Measurements from ENCODE around the gene ZNF277.

Gene ZNF277

GRCh38 chr7:112215787-112216186 is 9.3 kb downstream of the ZNF277 start:
- Histone ChIP-seq H3K4me1 (ENCODE audit: control insufficient read depth, insufficient read depth, low read length) (peaks cover 10% of the 10 kb centered on the region), H3K27me3 (ENCODE audit: control insufficient read depth, insufficient read depth, low read length) (no peaks in the 10 kb centered on the region), H3K9ac (ENCODE audit: low read depth, low read length) (no peak overlapping the region), H3K36me3 (ENCODE audit: control insufficient read depth, insufficient read depth, low read length) (no peaks in the 10 kb centered on the region), H3K9me3 (ENCODE audit: control insufficient read depth, insufficient read depth, low read length) (no peaks in the 10 kb centered on the region), H3K4me3 (ENCODE audit: low read depth, low read length) (no peak overlapping the region)

- no peaks in the 10 kb centered on the region for H3K27me3 ChIP-seq (ENCODE audit: control insufficient read depth, insufficient read depth, low read length)
- H3K4me1 ChIP-seq (ENCODE audit: control insufficient read depth, insufficient read depth, low read length), result peaks cover 1% of the 10 kb centered on the region
- no peak overlapping the region for H3K9ac ChIP-seq (ENCODE audit: low read depth, low read length)
- no peak overlapping the region for H3K4me3 ChIP-seq (ENCODE audit: low read depth, low read length)
- H3K36me3 ChIP-seq (ENCODE audit: control insufficient read depth, insufficient read depth, low read length), result no peaks in the 10 kb centered on the region
- no peaks in the 10 kb centered on the region for H3K9me3 ChIP-seq (ENCODE audit: control insufficient read depth, insufficient read depth, low read length)
Measured at GRCh38 chr7:112220877-112221434, 14.5 kb downstream of the ZNF277 start.

GRCh38 chr7:112223310-112223709 is 16.8 kb downstream of the ZNF277 start:
- no peaks in the 10 kb centered on the region for H3K9me3 ChIP-seq (ENCODE audit: control insufficient read depth, insufficient read depth, low read length)
- H3K9ac ChIP-seq (ENCODE audit: low read depth, low read length), result no peak overlapping the region
- H3K36me3 ChIP-seq (ENCODE audit: control insufficient read depth, insufficient read depth, low read length), result no peaks in the 10 kb centered on the region
- peaks cover 4% of the 10 kb centered on the region for H3K4me1 ChIP-seq (ENCODE audit: control insufficient read depth, insufficient read depth, low read length)
- H3K27me3 ChIP-seq (ENCODE audit: control insufficient read depth, insufficient read depth, low read length), result no peaks in the 10 kb centered on the region
- H3K4me3 ChIP-seq (ENCODE audit: low read depth, low read length), result no peak overlapping the region

GRCh38 chr7:112224186-112224585 is 17.7 kb downstream of the ZNF277 start:
- H3K4me3 ChIP-seq (ENCODE audit: low read depth, low read length), result no peak overlapping the region
- H3K9ac ChIP-seq (ENCODE audit: low read depth, low read length), result no peak overlapping the region
- no peaks in the 10 kb centered on the region for H3K27me3 ChIP-seq (ENCODE audit: control insufficient read depth, insufficient read depth, low read length)
- H3K9me3 ChIP-seq (ENCODE audit: control insufficient read depth, insufficient read depth, low read length), result no peaks in the 10 kb centered on the region
- no peaks in the 10 kb centered on the region for H3K36me3 ChIP-seq (ENCODE audit: control insufficient read depth, insufficient read depth, low read length)
- peaks cover 4% of the 10 kb centered on the region for H3K4me1 ChIP-seq (ENCODE audit: control insufficient read depth, insufficient read depth, low read length)

GRCh38 chr7:112225006-112225405 is 18.5 kb downstream of the ZNF277 start:
- no peak overlapping the region for H3K9ac ChIP-seq (ENCODE audit: low read depth, low read length)
- H3K27me3 ChIP-seq (ENCODE audit: control insufficient read depth, insufficient read depth, low read length), result no peaks in the 10 kb centered on the region
- H3K4me3 ChIP-seq (ENCODE audit: low read depth, low read length), result no peak overlapping the region

GRCh38 chr7:112226701-112227276 is 20.3 kb downstream of the ZNF277 start:
- Histone ChIP-seq H3K9ac (ENCODE audit: low read depth, low read length) (no peak overlapping the region), H3K36me3 (ENCODE audit: control insufficient read depth, insufficient read depth, low read length) (no peaks in the 10 kb centered on the region), H3K9me3 (ENCODE audit: control insufficient read depth, insufficient read depth, low read length) (no peaks in the 10 kb centered on the region), H3K27me3 (ENCODE audit: control insufficient read depth, insufficient read depth, low read length) (no peaks in the 10 kb centered on the region), H3K4me3 (ENCODE audit: low read depth, low read length) (no peak overlapping the region), H3K4me1 (ENCODE audit: control insufficient read depth, insufficient read depth, low read length) (peaks cover 4% of the 10 kb centered on the region)

More at GRCh38 chr7:112225006-112225405, 18.5 kb downstream of the ZNF277 start:
- Histone ChIP-seq H3K9me3 (ENCODE audit: control insufficient read depth, insufficient read depth, low read length) (no peaks in the 10 kb centered on the region), H3K36me3 (ENCODE audit: control insufficient read depth, insufficient read depth, low read length) (no peaks in the 10 kb centered on the region), H3K4me1 (ENCODE audit: control insufficient read depth, insufficient read depth, low read length) (peaks cover 4% of the 10 kb centered on the region)

- H3K27me3 ChIP-seq (ENCODE audit: control insufficient read depth, insufficient read depth, low read length), result no peaks in the 10 kb centered on the region
- H3K36me3 ChIP-seq (ENCODE audit: control insufficient read depth, insufficient read depth, low read length), result no peaks in the 10 kb centered on the region
- H3K4me3 ChIP-seq (ENCODE audit: low read depth, low read length), result no peak overlapping the region
- H3K9ac ChIP-seq (ENCODE audit: low read depth, low read length), result no peak overlapping the region
- H3K4me1 ChIP-seq (ENCODE audit: control insufficient read depth, insufficient read depth, low read length), result peaks cover 4% of the 10 kb centered on the region
- H3K9me3 ChIP-seq (ENCODE audit: control insufficient read depth, insufficient read depth, low read length), result no peaks in the 10 kb centered on the region
Measured at GRCh38 chr7:112228632-112229031, 22.1 kb downstream of the ZNF277 start.

- H3K36me3 ChIP-seq (ENCODE audit: control insufficient read depth, insufficient read depth, low read length), result no peaks in the 10 kb centered on the region
Measured at GRCh38 chr7:112232212-112232978, 25.9 kb downstream of the ZNF277 start.

GRCh38 chr7:112233048-112233697 is 26.7 kb downstream of the ZNF277 start:
- H3K9ac ChIP-seq (ENCODE audit: low read depth, low read length), result no peak overlapping the region
- H3K9me3 ChIP-seq (ENCODE audit: control insufficient read depth, insufficient read depth, low read length), result no peaks in the 10 kb centered on the region
- no peaks in the 10 kb centered on the region for H3K4me1 ChIP-seq (ENCODE audit: control insufficient read depth, insufficient read depth, low read length)

More at GRCh38 chr7:112232212-112232978, 25.9 kb downstream of the ZNF277 start:
- no peak overlapping the region for H3K4me3 ChIP-seq (ENCODE audit: low read depth, low read length)
- H3K9me3 ChIP-seq (ENCODE audit: control insufficient read depth, insufficient read depth, low read length), result no peaks in the 10 kb centered on the region
- H3K4me1 ChIP-seq (ENCODE audit: control insufficient read depth, insufficient read depth, low read length), result no peaks in the 10 kb centered on the region
- no peaks in the 10 kb centered on the region for H3K27me3 ChIP-seq (ENCODE audit: control insufficient read depth, insufficient read depth, low read length)
- H3K9ac ChIP-seq (ENCODE audit: low read depth, low read length), result no peak overlapping the region

GRCh38 chr7:112234147-112234546 is 27.7 kb downstream of the ZNF277 start:
- H3K4me1 ChIP-seq (ENCODE audit: control insufficient read depth, insufficient read depth, low read length), result peaks cover 2% of the 10 kb centered on the region
- H3K36me3 ChIP-seq (ENCODE audit: control insufficient read depth, insufficient read depth, low read length), result no peaks in the 10 kb centered on the region
- no peak overlapping the region for H3K9ac ChIP-seq (ENCODE audit: low read depth, low read length)
- H3K27me3 ChIP-seq (ENCODE audit: control insufficient read depth, insufficient read depth, low read length), result no peaks in the 10 kb centered on the region
- H3K4me3 ChIP-seq (ENCODE audit: low read depth, low read length), result no peak overlapping the region
- no peaks in the 10 kb centered on the region for H3K9me3 ChIP-seq (ENCODE audit: control insufficient read depth, insufficient read depth, low read length)

More at GRCh38 chr7:112233048-112233697, 26.7 kb downstream of the ZNF277 start:
- H3K27me3 ChIP-seq (ENCODE audit: control insufficient read depth, insufficient read depth, low read length), result no peaks in the 10 kb centered on the region
- no peaks in the 10 kb centered on the region for H3K36me3 ChIP-seq (ENCODE audit: control insufficient read depth, insufficient read depth, low read length)
- H3K4me3 ChIP-seq (ENCODE audit: low read depth, low read length), result no peak overlapping the region

- no peaks in the 10 kb centered on the region for H3K36me3 ChIP-seq (ENCODE audit: control insufficient read depth, insufficient read depth, low read length)
- H3K9ac ChIP-seq (ENCODE audit: low read depth, low read length), result no peak overlapping the region
- no peaks in the 10 kb centered on the region for H3K27me3 ChIP-seq (ENCODE audit: control insufficient read depth, insufficient read depth, low read length)
- H3K9me3 ChIP-seq (ENCODE audit: control insufficient read depth, insufficient read depth, low read length), result no peaks in the 10 kb centered on the region
- H3K4me1 ChIP-seq (ENCODE audit: control insufficient read depth, insufficient read depth, low read length), result peaks cover 3% of the 10 kb centered on the region
- no peak overlapping the region for H3K4me3 ChIP-seq (ENCODE audit: low read depth, low read length)
Measured at GRCh38 chr7:112236597-112236996, 30.1 kb downstream of the ZNF277 start.

All from iPS-15b (cell line).